ENCODE results near the gene SMAD1.

DNA sequence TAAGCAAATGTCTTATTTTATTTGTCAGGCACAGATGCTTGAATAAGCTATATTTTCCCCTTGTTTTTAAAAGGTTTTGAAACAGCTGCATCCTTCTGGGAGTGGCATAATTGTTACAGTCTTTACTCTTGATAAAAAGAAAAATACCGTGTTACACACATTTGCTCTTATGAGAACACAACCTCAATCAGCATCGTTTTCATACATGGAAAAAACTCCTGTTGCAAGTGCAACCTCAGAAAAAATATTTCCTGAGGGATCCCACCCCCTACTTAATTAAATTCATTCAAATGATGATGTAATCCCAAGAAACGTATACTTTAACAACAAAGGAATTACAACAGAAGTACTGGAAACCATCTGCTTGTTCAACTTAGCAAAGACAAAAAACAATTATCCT lies 58.6 kb downstream of the SMAD1 start:
- TF ChIP-seq CHD2 (IDR thresholded peaks at IDR 0.05; ENCODE audit: low read length, partially characterized antibody) = no peak
- TF ChIP-seq, protein P1, sequence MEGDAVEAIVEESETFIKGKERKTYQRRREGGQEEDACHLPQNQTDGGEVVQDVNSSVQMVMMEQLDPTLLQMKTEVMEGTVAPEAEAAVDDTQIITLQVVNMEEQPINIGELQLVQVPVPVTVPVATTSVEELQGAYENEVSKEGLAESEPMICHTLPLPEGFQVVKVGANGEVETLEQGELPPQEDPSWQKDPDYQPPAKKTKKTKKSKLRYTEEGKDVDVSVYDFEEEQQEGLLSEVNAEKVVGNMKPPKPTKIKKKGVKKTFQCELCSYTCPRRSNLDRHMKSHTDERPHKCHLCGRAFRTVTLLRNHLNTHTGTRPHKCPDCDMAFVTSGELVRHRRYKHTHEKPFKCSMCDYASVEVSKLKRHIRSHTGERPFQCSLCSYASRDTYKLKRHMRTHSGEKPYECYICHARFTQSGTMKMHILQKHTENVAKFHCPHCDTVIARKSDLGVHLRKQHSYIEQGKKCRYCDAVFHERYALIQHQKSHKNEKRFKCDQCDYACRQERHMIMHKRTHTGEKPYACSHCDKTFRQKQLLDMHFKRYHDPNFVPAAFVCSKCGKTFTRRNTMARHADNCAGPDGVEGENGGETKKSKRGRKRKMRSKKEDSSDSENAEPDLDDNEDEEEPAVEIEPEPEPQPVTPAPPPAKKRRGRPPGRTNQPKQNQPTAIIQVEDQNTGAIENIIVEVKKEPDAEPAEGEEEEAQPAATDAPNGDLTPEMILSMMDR (IDR thresholded peaks at IDR 0.05) = no peak
- no peak for TF ChIP-seq ZFP36 (IDR thresholded peaks at IDR 0.05; ENCODE audit: borderline replicate concordance, partially characterized antibody)
- no peak for TF ChIP-seq JUN (IDR thresholded peaks at IDR 0.05)
- TF ChIP-seq MAZ (IDR thresholded peaks at IDR 0.05; ENCODE audit: borderline replicate concordance, low read depth, low read length) = no peak
- TF ChIP-seq HOXB5 (CRISPR knock-in tag; IDR thresholded peaks at IDR 0.05) = no peak
- no peak for TF ChIP-seq FOSB (CRISPR knock-in tag; IDR thresholded peaks at IDR 0.05)
- no peak for TF ChIP-seq CBX2 (IDR thresholded peaks at IDR 0.05; ENCODE audit: borderline replicate concordance, low read depth)
- TF ChIP-seq, protein P2, sequence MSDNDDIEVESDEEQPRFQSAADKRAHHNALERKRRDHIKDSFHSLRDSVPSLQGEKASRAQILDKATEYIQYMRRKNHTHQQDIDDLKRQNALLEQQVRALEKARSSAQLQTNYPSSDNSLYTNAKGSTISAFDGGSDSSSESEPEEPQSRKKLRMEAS (IDR thresholded peaks at IDR 0.05) = no peak
- no peak for TF ChIP-seq RCOR1 (IDR thresholded peaks at IDR 0.05; ENCODE audit: low read depth, low read length)
- TF ChIP-seq RAD21 (conservative IDR thresholded peaks at IDR 0.05 in 1 of 2, IDR thresholded peaks at IDR 0.05 in 1 of 2) = no peak
